OCI-LY1 (cell line): ENCODE data around the gene RFPL1.

Experiments used
- H2AFZ ChIP-seq: fragments of 200-600 bp; sonication (generic), shearing (Covaris generic); 2 replicates; pipeline ENCODE4 v1.6.0; 2014; ENCODE audit warnings: antibody characterized with exemption, mild to moderate bottlenecking, low read length
- H3F3A ChIP-seq: fragments of 200-600 bp; sonication (generic), shearing (Covaris generic); 2 replicates; pipeline ENCODE4 v1.6.0; 2014; ENCODE audit warnings: mild to moderate bottlenecking, antibody characterized with exemption, low read length, moderate library complexity; ENCODE audit not compliant: insufficient read depth
- H3K27ac ChIP-seq: fragments of 200-600 bp; sonication (generic); 2 replicates; pipeline ENCODE4 v1.5.1; 2014; ENCODE audit warnings: low read length, mixed run types, mild to moderate bottlenecking, low read depth; ENCODE audit not compliant: poor library complexity, severe bottlenecking
- H3K27me3 ChIP-seq: fragments of 200-600 bp; sonication (generic); 2 replicates; pipeline ENCODE4 v1.6.0; 2014; ENCODE audit warnings: antibody characterized with exemption, mild to moderate bottlenecking, low read length, moderate library complexity; ENCODE audit not compliant: insufficient read depth
- H3K36me3 ChIP-seq: fragments of 200-600 bp; sonication (generic); 2 replicates; pipeline ENCODE4 v1.6.1; 2014; ENCODE audit warnings: mild to moderate bottlenecking, antibody characterized with exemption, low read length, moderate library complexity, mixed read lengths; ENCODE audit not compliant: insufficient read depth
- H3K4me1 ChIP-seq: fragments of 200-600 bp; sonication (generic); 2 replicates; pipeline ENCODE4 v1.5.1; 2014; ENCODE audit warnings: mild to moderate bottlenecking, low read length, moderate library complexity; ENCODE audit not compliant: insufficient read depth, severe bottlenecking
- H3K4me2 ChIP-seq: fragments of 200-600 bp; sonication (generic), shearing (Covaris generic); 2 replicates; pipeline ENCODE4 v1.6.1; 2014; ENCODE audit warnings: low read length
- H3K4me3 ChIP-seq: fragments of 200-600 bp; sonication (generic); 2 replicates; pipeline ENCODE4 v1.5.1; 2014; ENCODE audit warnings: low read length, low read depth, mild to moderate bottlenecking, mixed read lengths; ENCODE audit not compliant: poor library complexity, severe bottlenecking
- H3K79me2 ChIP-seq: fragments of 200-600 bp; shearing (Covaris generic); 2 replicates; pipeline ENCODE4 v1.6.1; 2016; ENCODE audit warnings: mixed run types, low read length, mixed read lengths; ENCODE audit not compliant: insufficient read depth
- H3K9ac ChIP-seq: fragments of 200-600 bp; sonication (generic), shearing (Covaris generic); 2 replicates; pipeline ENCODE4 v1.6.1; 2014; ENCODE audit warnings: mild to moderate bottlenecking, low read length, mixed read lengths
- H3K9me2 ChIP-seq: fragments of 200-600 bp; sonication (generic), shearing (Covaris generic); 2 replicates; pipeline ENCODE4 v1.6.1; 2014; ENCODE audit warnings: low read depth, mild to moderate bottlenecking, low read length, mixed read lengths
- H3K9me3 ChIP-seq: fragments of 200-600 bp; shearing (Covaris generic); 2 replicates; pipeline ENCODE4 v1.6.1; 2014; ENCODE audit warnings: low read length, mixed read lengths
- H4K20me1 ChIP-seq: fragments of 200-600 bp; sonication (generic), shearing (Covaris generic); 2 replicates; pipeline ENCODE4 v1.6.0; 2016; ENCODE audit warnings: mild to moderate bottlenecking, low read length; ENCODE audit not compliant: insufficient read depth
- EZH2 ChIP-seq: fragments of 200-600 bp; sonication (generic), shearing (Covaris generic); IDR thresholded peaks from 2 replicates; pipeline ENCODE4 v1.8.0; 2017; ENCODE audit warnings: borderline replicate concordance, mixed run types, mild to moderate bottlenecking, antibody characterized with exemption, low read length, moderate library complexity, mixed read lengths
- TF ChIP-seq, protein P1 (sequence below): fragments of 200-600 bp; sonication (generic), shearing (Covaris generic); IDR thresholded peaks from 2 replicates; pipeline ENCODE4 v1.5.1; 2017; ENCODE audit warnings: mild to moderate bottlenecking, antibody characterized with exemption, low read length, moderate library complexity, mixed read lengths

Gene RFPL1

DNA sequence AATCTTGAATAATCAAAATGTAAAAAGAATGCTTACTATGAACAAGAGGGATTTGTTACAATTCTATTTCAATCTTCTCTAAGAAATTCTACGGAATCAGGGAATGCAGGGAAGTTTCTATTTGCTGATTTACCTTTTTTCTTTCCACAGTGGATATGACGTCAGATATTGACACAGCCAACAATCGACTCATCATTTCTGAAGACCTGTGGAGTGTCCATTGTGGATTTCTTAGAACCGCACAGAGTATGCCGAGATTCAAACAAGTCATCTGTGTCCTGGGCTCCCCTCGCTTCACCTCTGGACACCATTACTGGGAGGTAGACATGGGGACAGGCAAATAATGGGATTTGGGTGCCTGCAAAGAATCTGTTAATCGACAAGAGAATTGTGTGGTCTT is 4.1 kb upstream of the RFPL1 start:
- Histone ChIP-seq H3K36me3 (no peaks in the 10 kb centered on the region), H2AFZ (no peak overlapping the region), H3K4me2 (no peak overlapping the region), H3K4me3 (no peak overlapping the region), H3K27ac (no peak overlapping the region), H3F3A (no peaks in the 10 kb centered on the region), H3K4me1 (no peaks in the 10 kb centered on the region), H3K9me3 (no peaks in the 10 kb centered on the region), H4K20me1 (no peaks in the 10 kb centered on the region), H3K9me2 (no peaks in the 10 kb centered on the region), H3K27me3 (peaks cover 5% of the 10 kb centered on the region; the same call in 1 of the 2 replicates), H3K79me2 (no peaks in the 10 kb centered on the region), H3K9ac (no peak overlapping the region)
- no peak for TF ChIP-seq EZH2
- TF ChIP-seq, protein P1, sequence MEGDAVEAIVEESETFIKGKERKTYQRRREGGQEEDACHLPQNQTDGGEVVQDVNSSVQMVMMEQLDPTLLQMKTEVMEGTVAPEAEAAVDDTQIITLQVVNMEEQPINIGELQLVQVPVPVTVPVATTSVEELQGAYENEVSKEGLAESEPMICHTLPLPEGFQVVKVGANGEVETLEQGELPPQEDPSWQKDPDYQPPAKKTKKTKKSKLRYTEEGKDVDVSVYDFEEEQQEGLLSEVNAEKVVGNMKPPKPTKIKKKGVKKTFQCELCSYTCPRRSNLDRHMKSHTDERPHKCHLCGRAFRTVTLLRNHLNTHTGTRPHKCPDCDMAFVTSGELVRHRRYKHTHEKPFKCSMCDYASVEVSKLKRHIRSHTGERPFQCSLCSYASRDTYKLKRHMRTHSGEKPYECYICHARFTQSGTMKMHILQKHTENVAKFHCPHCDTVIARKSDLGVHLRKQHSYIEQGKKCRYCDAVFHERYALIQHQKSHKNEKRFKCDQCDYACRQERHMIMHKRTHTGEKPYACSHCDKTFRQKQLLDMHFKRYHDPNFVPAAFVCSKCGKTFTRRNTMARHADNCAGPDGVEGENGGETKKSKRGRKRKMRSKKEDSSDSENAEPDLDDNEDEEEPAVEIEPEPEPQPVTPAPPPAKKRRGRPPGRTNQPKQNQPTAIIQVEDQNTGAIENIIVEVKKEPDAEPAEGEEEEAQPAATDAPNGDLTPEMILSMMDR = no peak

DNA sequence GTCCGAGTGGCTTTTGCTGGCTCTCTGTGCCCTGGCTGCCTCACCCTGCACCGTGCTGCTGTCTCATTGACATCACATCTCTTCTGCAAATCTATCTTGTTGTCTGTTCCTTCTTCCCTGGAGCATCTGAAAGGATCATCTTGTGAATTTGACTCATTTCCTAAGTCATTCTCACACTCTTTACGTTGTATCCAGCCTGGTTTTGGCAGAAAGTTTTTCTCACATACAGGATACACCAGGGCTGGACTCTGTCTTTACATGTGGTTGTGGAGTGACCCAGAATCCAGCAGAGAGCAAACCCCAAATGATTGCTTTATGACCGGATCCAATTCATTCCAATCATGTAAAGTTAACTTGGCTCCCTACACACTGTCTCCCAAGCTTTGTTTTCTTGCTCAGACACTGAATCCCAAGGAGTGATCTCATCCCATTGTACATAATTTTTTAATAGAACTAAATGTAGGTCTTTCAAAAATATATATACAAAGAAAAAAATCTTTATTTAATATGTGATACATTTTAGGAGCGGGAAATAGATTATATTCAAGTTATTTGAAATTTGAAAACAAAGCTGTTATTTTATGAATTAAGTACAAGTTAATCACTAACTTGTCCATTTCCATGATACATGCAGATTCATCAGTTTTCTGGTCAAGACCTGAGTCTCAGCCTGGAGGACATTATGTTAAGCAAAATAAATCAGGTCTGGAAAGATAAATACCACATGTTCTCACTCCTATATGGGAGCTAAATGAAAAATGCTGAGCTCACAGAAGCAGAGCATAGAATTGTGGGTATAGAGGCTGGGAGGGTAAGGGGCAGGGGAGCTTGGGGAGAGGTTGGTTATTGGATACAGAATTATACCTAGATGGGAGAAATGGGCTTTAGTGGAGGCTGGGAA is 2.9 kb upstream of the RFPL1 start:
- Histone ChIP-seq H3K9me3 (no peaks in the 10 kb centered on the region), H3K27me3 (peaks cover 5% of the 10 kb centered on the region; the same call in 1 of the 2 replicates), H3K79me2 (no peaks in the 10 kb centered on the region), H2AFZ (no peak overlapping the region), H3K4me1 (no peaks in the 10 kb centered on the region), H3K27ac (no peak overlapping the region), H3K4me3 (no peak overlapping the region), H3K4me2 (no peak overlapping the region), H3F3A (no peaks in the 10 kb centered on the region), H3K9ac (no peak overlapping the region), H3K36me3 (no peaks in the 10 kb centered on the region), H4K20me1 (no peaks in the 10 kb centered on the region), H3K9me2 (no peaks in the 10 kb centered on the region)
- TF ChIP-seq EZH2 = no peak
- TF ChIP-seq, protein P1 = no peak

DNA sequence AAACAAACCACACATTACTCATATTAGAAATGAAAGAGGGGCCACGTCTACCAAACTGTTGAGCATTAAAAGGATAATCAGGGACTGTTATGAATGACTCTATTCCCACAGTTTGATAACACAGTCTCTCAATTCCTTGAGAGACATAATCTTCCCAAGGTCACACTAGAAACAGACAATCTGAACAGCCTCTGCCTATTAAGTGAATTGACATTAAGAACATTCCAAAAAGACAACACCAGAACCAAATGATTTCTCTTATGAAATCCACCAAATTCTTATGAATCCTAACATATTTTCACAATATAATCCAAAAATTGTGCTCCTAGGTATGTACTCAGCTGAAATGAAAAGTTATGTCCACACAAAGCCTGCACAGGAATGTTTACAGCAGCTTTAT is 4.6 kb downstream of the RFPL1 start:
- Histone ChIP-seq H3K79me2 (no peaks in the 10 kb centered on the region), H4K20me1 (no peaks in the 10 kb centered on the region), H3K9ac (no peak overlapping the region), H3K4me1 (no peaks in the 10 kb centered on the region), H3K4me2 (no peak overlapping the region), H3F3A (no peaks in the 10 kb centered on the region), H3K4me3 (no peak overlapping the region), H3K36me3 (no peaks in the 10 kb centered on the region), H3K27ac (no peak overlapping the region), H3K9me3 (no peaks in the 10 kb centered on the region), H2AFZ (no peak overlapping the region), H3K9me2 (no peaks in the 10 kb centered on the region), H3K27me3 (peaks cover 10% of the 10 kb centered on the region; the same call in 1 of the 2 replicates)
- TF ChIP-seq, protein P1 = no peak
- no peak for TF ChIP-seq EZH2
